DMS53 treated with DMSO at 0.1 percent for 48 hours (cell line): ENCODE data around the gene ERG.
A peak's percentile ranks its signal among the peaks of the same experiment; 100 is the strongest.

ENCODE experiments used
- DNase-seq: peaks from one replicate; lab custom pipeline; 2025; ENCODE audit not compliant: unreplicated experiment; lab: John Stamatoyannopoulos, UW

The ERG gene

DNA sequence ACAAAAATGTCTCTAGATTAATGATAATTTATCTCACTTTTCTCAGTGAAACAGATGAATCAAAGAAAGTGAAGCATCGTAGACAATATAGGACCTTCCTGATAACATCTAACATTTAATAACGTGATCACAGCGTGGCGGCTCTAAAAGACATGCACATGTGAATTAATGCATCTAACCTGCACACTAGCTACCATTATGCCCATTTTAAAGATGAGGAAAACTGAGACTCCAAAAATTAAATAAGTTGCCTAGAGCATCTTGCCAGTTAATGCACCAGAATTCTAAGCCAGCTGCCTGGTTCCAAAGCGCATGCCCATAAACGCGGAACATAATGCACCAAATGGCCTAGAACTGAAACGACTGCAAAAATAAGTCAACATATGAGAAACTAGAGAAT lies 23.5 kb downstream of the ERG start:
- DNase-seq = no peak

- DNase-seq = no peak
Measured at GRCh38 chr21:38474124-38474523, 24.2 kb downstream of the ERG start.

DNA sequence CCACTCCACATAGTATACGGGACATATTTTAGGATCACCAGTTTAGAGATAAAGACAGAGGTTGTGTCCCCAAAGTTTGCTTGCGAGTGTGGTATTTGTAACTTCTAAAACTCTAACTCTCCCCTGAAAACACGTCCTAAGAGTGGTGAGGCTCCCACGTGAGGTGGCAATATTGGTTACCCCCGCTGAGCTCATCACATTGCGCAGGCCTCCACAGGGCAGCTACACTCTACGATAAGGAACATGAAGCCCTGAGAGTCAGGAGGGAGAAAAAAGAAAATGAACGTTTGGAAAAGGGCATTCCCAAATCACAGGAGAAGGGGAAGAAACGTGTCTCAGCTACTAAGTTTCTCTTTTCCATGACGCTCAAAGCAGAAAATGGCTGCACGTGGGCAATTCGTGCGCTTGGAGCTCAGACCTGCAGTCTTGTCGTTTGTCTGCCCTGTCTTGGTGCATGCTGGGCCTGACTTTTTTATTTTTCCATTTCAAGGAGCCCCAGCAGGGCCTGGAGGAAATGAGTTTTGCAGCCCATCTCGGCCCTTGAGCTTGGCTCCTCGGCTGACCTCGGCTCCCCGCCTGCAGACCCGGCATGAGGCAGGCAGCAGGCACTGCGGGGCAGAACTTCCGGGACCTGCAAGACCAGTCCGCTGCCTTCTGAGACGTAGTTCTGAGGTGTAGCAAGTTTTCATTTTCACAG lies 25.7 kb downstream of the ERG start:
- DNase-seq = no peak

GRCh38 chr21:38471766-38472165 lies 26.5 kb downstream of the ERG start:
- DNase-seq = no peak

- no peak for DNase-seq
Measured at GRCh38 chr21:38470755-38471154, 27.5 kb downstream of the ERG start.

- DNase-seq = no peak
Measured at GRCh38 chr21:38469642-38470041, 28.6 kb downstream of the ERG start.

DNA sequence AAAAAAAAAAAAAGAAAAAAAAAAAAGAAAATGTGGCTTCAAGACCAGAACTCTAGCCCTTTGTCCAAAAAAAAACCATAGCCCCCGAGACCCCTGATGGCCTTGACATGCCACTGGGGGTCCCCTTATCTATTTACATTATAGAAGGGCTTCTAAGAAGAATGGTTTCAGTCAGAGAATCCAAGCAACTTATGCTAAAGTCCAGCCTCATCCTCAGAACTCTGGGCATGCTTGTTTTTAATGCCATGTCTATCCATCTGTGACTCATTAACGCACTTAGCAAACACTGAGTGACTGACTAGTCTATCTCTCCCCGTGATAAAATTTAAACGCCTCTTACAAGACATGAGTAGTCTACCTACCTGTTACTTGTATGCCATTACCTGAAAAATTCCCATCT lies 29.3 kb downstream of the ERG start:
- DNase-seq = peak; percentile 22

- DNase-seq = no peak
Measured at GRCh38 chr21:38467911-38468310, 30.4 kb downstream of the ERG start.

DNA sequence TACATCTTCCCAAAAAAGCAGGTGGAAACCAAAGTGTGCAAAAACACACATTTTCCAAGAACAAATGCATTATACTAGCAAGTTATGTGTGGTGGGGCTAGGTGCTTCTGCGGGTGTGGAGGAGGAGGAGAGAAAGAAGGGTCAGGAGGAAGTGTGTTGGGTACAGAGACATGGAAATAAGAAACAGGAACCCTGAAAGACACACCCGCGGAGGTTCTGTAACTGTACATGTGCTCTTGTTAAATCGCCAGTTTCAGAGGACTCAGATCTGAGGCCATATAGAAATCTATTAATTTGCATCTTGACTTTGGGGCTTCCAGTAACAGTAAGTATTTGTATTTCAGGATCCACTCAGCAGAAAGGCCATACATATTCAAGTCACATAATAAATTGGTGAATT lies 30.9 kb downstream of the ERG start:
- DNase-seq = no peak

DNA sequence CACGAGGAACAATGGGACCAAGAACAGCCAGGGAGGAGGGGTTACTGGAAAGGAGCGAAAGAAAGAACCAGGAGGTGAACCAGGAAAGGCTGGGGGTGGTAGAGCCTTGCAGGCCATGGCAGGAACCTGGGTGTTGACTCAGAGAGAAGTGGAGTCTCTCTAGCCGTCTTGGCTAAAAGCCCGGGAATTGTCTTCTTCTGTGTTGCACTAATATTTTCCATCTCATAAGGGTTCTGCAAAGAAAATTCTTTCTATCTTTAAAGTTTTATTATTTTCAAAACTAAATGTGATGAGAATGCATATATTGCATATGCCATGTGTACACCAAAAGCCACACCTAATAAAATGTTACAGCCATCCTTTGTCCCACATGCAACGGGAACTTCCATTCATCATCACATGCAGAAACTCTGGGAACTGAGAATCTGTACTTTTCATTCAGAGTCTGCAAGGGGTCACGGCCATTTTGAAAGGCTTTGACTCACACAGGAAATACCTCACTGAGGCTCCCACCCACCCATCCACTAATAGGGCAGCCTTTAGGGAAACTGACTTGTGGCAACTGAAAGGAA lies 38.0 kb downstream of the ERG start:
- DNase-seq = no peak

DNA sequence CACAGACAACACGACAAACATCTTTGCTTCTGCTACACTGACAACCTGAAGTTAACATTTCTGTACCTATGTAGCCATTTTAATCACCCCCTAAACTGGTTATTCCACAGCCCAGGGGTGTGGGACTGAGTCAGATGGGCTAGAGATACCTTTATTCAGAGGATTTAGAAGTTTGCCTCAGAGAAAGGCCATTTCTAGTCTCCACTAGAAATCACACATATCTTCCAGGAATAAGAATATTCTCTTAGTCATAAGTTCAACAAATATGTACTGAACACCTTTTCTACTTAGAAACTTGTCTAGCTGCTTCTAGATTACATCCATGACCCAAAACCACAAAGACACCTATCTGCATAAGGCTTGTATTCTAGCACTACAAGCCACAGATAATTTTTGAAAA lies 38.8 kb downstream of the ERG start:
- DNase-seq = no peak

GRCh38 chr21:38455403-38455802 lies 42.9 kb downstream of the ERG start:
- DNase-seq = no peak

DNA sequence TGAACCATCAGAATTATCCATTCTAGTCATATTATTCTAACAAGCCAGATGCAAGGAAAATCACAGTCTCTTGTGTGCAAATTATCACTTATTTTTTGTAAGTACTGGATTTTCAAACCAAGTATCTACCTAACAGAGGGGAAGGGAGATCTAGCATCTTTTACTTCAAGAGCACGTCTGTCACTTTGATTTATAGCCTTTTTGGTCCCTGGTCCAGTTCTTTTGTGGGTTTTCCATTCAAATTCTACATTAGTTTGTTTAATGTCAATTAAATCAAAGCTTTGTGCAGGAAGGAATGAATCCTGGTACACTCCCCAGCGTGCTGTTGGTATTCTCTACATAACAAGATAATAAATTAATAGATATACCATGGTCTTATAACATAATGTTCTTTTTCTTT lies 43.6 kb downstream of the ERG start:
- DNase-seq = no peak

DNA sequence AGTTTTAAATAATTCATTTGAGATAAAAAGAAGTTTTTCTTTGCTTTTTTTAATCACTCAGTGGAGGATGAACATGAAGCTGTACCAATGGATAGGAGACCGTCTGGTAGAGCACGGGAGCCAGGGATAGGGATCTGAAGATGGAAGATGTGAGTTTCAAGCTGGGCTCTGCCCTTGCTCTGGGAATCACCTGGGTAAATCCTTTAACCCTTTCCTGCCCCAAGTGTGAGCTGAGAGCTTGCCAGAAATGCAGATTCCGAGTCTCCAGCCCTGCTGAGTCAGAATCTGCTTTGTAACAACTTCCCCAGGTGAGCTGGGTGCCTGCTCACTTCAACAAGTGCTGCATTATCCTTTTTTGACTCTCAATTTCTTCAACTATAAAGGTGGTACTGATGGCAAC lies 44.1 kb downstream of the ERG start:
- DNase-seq = no peak

GRCh38 chr21:38448671-38449385 lies 49.4 kb downstream of the ERG start:
- peak; percentile 1 for DNase-seq

DNA sequence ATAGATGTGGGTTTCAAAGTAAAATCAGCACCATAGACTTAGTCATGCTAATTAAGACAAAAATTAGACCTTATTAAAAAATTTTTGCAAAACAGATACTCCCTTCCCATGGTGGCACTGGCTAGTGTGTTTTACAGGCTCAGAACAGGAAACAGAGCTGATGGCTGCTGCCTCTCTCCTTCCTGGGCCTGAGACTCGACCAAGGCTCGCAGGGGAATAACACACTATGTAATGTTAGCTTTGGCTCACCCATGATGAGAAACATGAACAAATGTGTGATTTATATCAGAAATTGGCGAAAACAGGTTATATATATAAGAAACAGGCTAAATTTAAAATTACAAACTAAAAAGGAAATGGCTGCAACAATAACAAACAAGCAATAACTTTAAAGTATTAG lies 50.7 kb downstream of the ERG start:
- DNase-seq = no peak

GRCh38 chr21:38444691-38445090 lies 53.6 kb downstream of the ERG start:
- DNase-seq = no peak

DNA sequence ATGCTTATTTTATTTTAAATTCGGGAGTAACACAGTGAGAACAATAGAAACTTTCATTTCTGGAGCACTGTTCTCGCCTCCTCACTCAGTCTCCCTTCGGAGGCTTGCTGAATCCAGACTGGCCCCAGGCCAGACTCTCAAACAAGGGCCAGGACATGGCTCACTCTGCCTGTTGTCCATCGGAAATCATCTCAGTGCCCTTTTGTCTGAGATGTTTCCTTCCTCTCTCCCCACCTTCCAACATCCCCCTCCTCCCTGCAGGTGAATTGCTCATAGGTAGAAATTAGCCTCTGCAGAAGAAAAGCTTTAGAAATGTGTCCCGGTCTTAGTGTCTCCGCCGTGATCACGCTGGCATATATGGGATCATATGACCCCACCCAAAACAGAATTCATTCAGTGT lies 55.2 kb downstream of the ERG start:
- no peak for DNase-seq

- DNase-seq = no peak
Measured at GRCh38 chr21:38441153-38441552, 57.1 kb downstream of the ERG start.

DNA sequence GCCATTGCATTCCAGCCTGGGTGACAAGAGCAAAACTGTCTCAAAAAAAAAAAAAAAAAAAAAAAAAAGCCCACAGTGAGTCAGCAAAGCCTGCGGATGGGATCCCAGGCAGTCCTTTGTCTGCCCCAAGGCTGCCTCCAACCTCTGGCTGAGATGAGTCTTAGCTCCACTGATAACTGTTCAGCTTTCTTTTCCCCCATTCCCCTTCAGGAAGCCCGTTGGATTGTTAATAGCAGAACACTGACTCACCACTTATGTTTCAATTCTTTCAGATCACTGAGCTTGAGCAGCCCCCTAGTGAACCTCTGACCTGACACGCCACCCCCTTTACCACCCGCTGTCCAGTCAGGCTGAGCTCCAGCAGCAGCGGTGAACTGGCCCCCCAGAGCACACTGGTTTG lies 57.5 kb downstream of the ERG start:
- no peak for DNase-seq

DNA sequence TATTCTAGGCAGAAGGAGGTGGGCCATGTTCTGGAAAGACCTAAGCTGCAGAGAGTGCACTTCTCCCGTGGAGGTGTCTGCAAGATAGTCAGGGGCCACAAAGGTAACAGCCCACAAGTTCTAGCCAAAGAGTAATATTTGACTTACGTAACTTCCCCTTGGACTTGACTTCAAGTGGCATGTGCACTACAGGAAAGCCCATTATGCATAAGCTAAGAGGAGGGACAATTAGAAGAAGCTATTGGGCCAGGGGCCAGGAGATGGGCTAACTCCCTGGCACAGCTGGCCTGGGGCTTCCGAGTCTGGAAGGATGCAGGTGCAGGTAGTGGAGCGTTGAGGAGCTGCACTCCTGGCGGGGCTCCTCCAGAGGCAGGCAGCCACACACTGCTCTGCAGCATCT lies 58.3 kb downstream of the ERG start:
- DNase-seq = no peak

GRCh38 chr21:38439426-38439825 lies 58.9 kb downstream of the ERG start:
- no peak for DNase-seq

GRCh38 chr21:38438462-38438893 lies 59.8 kb downstream of the ERG start:
- DNase-seq = no peak
